ENCODE results near the gene BLCAP. TPM values are rescaled to one million over a fixed set of nuclear protein-coding genes. Genes with fewer than 3 reads are reported as not detected.

The BLCAP gene
- total and polyA plus RNA-seq, 2 experiments from 2014 or later = 62.2 to 64.8 TPM

DNA sequence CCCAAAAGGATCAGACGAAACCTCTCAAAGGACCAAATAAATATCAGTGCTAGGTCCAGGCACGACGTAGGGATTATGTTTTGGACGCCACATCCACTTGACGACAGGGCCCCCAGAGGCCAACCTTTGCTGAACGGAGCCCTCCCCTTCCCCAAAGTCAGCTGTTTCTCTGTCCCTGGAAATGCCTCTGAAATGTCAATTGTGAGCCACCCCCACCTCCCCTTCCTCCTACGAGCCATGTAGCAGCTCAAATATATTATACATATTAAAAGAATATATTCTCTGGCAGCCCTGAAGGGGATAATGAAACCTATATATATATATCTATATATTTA is 39.6 kb upstream of the BLCAP start:
- H3K79me2 ChIP-seq (replicated peaks; ENCODE audit: insufficient read depth) = no peaks in the 10 kb centered on the region
- H3K27ac ChIP-seq (ENCODE audit: low read depth) = no peak overlapping the region
- ATAC-seq (no peak), DNase-seq (ENCODE audit: low spot score) (peak; percentile 27)
- H3K4me1 ChIP-seq (ENCODE audit: insufficient read depth) = peaks cover 32% of the 10 kb centered on the region
- H3K36me3 Mint-ChIP-seq (ENCODE audit: low read depth) = no peaks in the 10 kb centered on the region
- H3K4me1 Mint-ChIP-seq = peaks cover 40% of the 10 kb centered on the region
- peak overlapping the region; percentile 58 for H2AFZ ChIP-seq
- H4K20me1 ChIP-seq (replicated peaks; ENCODE audit: insufficient read depth) = no peaks in the 10 kb centered on the region
- H3K27me3 ChIP-seq (ENCODE audit: insufficient read depth) = no peaks in the 10 kb centered on the region
- no peaks in the 10 kb centered on the region for H3K9me3 Mint-ChIP-seq
- H3K4me3 Mint-ChIP-seq = peak overlapping the region; percentile 73; the same call in 2 of the 3 replicates
- peak overlapping the region; percentile 78 for H3K4me2 ChIP-seq
- TF ChIP-seq JUNB (IDR thresholded peaks at IDR 0.05; ENCODE audit: unreplicated experiment) = no peak
- TF ChIP-seq POLR2AphosphoS5 (IDR thresholded peaks at IDR 0.05; ENCODE audit: low read depth) = no peak
- no peak for TF ChIP-seq EZH2 (IDR thresholded peaks at IDR 0.05; ENCODE audit: low read depth, unreplicated experiment)
- TF ChIP-seq, protein P1, sequence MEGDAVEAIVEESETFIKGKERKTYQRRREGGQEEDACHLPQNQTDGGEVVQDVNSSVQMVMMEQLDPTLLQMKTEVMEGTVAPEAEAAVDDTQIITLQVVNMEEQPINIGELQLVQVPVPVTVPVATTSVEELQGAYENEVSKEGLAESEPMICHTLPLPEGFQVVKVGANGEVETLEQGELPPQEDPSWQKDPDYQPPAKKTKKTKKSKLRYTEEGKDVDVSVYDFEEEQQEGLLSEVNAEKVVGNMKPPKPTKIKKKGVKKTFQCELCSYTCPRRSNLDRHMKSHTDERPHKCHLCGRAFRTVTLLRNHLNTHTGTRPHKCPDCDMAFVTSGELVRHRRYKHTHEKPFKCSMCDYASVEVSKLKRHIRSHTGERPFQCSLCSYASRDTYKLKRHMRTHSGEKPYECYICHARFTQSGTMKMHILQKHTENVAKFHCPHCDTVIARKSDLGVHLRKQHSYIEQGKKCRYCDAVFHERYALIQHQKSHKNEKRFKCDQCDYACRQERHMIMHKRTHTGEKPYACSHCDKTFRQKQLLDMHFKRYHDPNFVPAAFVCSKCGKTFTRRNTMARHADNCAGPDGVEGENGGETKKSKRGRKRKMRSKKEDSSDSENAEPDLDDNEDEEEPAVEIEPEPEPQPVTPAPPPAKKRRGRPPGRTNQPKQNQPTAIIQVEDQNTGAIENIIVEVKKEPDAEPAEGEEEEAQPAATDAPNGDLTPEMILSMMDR (conservative IDR thresholded peaks at IDR 0.05; ENCODE audit: low read depth in 2 of 2) = no peak
- no peak for TF ChIP-seq ZNF331 (CRISPR knock-in tag; IDR thresholded peaks at IDR 0.05; ENCODE audit: low read depth)
- TF ChIP-seq EZH2phosphoT487 (IDR thresholded peaks at IDR 0.05; ENCODE audit: unreplicated experiment) = no peak
- no peaks in the 10 kb centered on the region; the same call in 1 of the 2 replicates for H3K36me3 ChIP-seq (ENCODE audit: insufficient read depth)
- no peaks in the 10 kb centered on the region for H3K9me2 ChIP-seq (ENCODE audit: insufficient read depth)
- no peaks in the 10 kb centered on the region for H3F3A ChIP-seq (replicated peaks; ENCODE audit: low read depth)
- peaks cover 6% of the 10 kb centered on the region for H3K27me3 Mint-ChIP-seq (ENCODE audit: insufficient read depth, low read depth, poor library complexity)
- H3K27ac Mint-ChIP-seq = peak overlapping the region; percentile 69; the same call in 1 of the 2 replicates
- peak overlapping the region; percentile 51 for H3K4me3 ChIP-seq

DNA sequence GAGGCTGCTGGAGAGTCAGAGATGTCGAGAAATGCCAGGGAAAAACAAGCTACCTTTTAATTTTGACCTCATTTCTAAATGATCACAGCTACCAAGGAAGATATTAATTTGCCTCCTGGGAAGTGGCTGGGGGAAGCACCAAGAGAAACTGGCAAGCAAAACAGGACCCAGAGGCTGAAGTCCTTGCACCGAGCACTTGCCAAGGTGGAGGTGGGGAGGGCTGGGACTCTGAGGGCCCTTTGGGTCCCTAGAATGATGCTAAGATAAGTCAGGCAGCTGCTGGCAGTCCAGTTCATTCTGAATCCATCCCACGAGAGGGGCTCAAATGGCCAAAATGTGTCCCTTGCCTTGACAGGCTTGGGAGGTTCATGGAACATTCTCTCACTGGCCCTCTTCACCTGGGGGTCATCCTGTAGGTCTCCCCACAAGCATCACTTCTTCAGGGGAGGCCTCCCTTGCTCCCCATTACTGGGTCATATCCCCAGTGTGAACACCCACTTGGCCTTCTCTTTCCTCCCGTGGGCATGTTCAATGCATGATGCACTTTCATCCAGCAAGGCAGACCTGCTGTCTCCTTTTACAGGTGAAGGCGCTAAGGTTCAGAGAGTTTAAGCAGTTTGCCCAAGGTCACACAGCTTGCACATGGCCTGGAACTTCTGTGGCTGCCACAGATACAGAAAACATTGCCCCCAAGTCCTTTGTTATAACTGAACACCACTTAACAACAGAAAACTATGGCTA is 39.1 kb upstream of the BLCAP start:
- no peak overlapping the region for H3K27ac ChIP-seq (ENCODE audit: low read depth)
- H3K36me3 Mint-ChIP-seq (ENCODE audit: low read depth) = no peaks in the 10 kb centered on the region
- H3K9me2 ChIP-seq (ENCODE audit: insufficient read depth) = no peaks in the 10 kb centered on the region
- H3K4me1 ChIP-seq (ENCODE audit: insufficient read depth) = peaks cover 32% of the 10 kb centered on the region
- no peak overlapping the region for H3K27ac Mint-ChIP-seq
- no peaks in the 10 kb centered on the region for H3F3A ChIP-seq (replicated peaks; ENCODE audit: low read depth)
- DNase-seq (ENCODE audit: low spot score) (no peak), ATAC-seq (no peak)
- H3K4me3 ChIP-seq = peak overlapping the region; percentile 51
- H3K79me2 ChIP-seq (replicated peaks; ENCODE audit: insufficient read depth) = no peaks in the 10 kb centered on the region
- no peaks in the 10 kb centered on the region; the same call in 1 of the 2 replicates for H3K36me3 ChIP-seq (ENCODE audit: insufficient read depth)
- H2AFZ ChIP-seq = peak overlapping the region; percentile 69
- H3K4me2 ChIP-seq = peak overlapping the region; percentile 78
- H3K4me3 Mint-ChIP-seq = no peak overlapping the region; the same call in 1 of the 3 replicates
- H3K4me1 Mint-ChIP-seq = peaks cover 39% of the 10 kb centered on the region
- no peaks in the 10 kb centered on the region for H3K9me3 Mint-ChIP-seq
- peaks cover 6% of the 10 kb centered on the region for H3K27me3 Mint-ChIP-seq (ENCODE audit: insufficient read depth, low read depth, poor library complexity)
- no peaks in the 10 kb centered on the region for H4K20me1 ChIP-seq (replicated peaks; ENCODE audit: insufficient read depth)
- H3K27me3 ChIP-seq (ENCODE audit: insufficient read depth) = no peaks in the 10 kb centered on the region
- TF ChIP-seq, protein P2, sequence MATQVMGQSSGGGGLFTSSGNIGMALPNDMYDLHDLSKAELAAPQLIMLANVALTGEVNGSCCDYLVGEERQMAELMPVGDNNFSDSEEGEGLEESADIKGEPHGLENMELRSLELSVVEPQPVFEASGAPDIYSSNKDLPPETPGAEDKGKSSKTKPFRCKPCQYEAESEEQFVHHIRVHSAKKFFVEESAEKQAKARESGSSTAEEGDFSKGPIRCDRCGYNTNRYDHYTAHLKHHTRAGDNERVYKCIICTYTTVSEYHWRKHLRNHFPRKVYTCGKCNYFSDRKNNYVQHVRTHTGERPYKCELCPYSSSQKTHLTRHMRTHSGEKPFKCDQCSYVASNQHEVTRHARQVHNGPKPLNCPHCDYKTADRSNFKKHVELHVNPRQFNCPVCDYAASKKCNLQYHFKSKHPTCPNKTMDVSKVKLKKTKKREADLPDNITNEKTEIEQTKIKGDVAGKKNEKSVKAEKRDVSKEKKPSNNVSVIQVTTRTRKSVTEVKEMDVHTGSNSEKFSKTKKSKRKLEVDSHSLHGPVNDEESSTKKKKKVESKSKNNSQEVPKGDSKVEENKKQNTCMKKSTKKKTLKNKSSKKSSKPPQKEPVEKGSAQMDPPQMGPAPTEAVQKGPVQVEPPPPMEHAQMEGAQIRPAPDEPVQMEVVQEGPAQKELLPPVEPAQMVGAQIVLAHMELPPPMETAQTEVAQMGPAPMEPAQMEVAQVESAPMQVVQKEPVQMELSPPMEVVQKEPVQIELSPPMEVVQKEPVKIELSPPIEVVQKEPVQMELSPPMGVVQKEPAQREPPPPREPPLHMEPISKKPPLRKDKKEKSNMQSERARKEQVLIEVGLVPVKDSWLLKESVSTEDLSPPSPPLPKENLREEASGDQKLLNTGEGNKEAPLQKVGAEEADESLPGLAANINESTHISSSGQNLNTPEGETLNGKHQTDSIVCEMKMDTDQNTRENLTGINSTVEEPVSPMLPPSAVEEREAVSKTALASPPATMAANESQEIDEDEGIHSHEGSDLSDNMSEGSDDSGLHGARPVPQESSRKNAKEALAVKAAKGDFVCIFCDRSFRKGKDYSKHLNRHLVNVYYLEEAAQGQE (IDR thresholded peaks at IDR 0.05; ENCODE audit: unreplicated experiment) = no peak
- TF ChIP-seq, protein P1 (conservative IDR thresholded peaks at IDR 0.05; ENCODE audit: low read depth in 2 of 2) = no peak
- TF ChIP-seq EZH2phosphoT487 (IDR thresholded peaks at IDR 0.05; ENCODE audit: unreplicated experiment) (no peak), ZNF331 (CRISPR knock-in tag; IDR thresholded peaks at IDR 0.05; ENCODE audit: low read depth) (no peak), JUNB (IDR thresholded peaks at IDR 0.05; ENCODE audit: unreplicated experiment) (no peak), CREB1 (CRISPR knock-in tag; IDR thresholded peaks at IDR 0.05; ENCODE audit: low read depth) (no peak)

All from GM23338 (cell line).